ENCODE measurements around the gene XNDC1N. TPM values are rescaled to one million over a fixed set of nuclear protein-coding genes. Genes with fewer than 3 reads are reported as not detected.
A peak's percentile ranks its signal among the peaks of the same experiment; 100 is the strongest.

The XNDC1N gene
- total and polyA plus RNA-seq, 2 of the 13 experiments (the other 11 are each of a cell fraction or from before 2014, with no cell fraction given): 3.4 to 7.5 TPM

DNA sequence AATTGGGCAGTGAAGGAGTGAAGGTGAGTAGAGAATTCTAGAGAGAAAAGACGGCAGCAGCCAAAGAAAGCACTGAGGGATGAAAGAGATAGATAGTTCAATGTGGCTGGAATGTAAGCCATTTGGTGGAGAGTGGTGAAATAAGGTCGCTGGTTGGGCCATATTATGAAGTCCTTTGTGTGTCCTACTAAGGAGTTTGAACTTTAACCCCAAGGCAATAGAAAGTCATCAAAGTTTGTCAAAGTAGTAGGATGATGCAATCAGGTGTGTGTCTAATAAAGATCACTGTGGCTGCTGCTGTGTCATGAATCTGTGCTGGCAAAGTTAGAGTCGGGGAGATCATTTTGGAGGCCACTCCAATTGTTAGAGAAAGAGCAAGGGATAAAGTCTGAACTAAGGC, 19.1 kb upstream of the XNDC1N start (continued):
- TF ChIP-seq, protein P1, sequence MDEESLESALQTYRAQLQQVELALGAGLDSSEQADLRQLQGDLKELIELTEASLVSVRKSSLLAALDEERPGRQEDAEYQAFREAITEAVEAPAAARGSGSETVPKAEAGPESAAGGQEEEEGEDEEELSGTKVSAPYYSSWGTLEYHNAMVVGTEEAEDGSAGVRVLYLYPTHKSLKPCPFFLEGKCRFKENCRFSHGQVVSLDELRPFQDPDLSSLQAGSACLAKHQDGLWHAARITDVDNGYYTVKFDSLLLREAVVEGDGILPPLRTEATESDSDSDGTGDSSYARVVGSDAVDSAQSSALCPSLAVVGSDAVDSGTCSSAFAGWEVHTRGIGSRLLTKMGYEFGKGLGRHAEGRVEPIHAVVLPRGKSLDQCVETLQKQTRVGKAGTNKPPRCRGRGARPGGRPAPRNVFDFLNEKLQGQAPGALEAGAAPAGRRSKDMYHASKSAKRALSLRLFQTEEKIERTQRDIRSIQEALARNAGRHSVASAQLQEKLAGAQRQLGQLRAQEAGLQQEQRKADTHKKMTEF (CRISPR knock-in tag; IDR thresholded peaks at IDR 0.05): peak; percentile 79
- peak; percentile 74; the same call in 1 of the 2 replicates for TF ChIP-seq MEIS2 (CRISPR knock-in tag; IDR thresholded peaks at IDR 0.05)
- TF ChIP-seq CBX5 (CRISPR knock-in tag; IDR thresholded peaks at IDR 0.05; ENCODE audit: borderline replicate concordance): peak; percentile 61; the same call in 1 of the 2 replicates
- no peak for TF ChIP-seq ZNF780A (CRISPR knock-in tag; IDR thresholded peaks at IDR 0.05)
- TF ChIP-seq, protein P2, sequence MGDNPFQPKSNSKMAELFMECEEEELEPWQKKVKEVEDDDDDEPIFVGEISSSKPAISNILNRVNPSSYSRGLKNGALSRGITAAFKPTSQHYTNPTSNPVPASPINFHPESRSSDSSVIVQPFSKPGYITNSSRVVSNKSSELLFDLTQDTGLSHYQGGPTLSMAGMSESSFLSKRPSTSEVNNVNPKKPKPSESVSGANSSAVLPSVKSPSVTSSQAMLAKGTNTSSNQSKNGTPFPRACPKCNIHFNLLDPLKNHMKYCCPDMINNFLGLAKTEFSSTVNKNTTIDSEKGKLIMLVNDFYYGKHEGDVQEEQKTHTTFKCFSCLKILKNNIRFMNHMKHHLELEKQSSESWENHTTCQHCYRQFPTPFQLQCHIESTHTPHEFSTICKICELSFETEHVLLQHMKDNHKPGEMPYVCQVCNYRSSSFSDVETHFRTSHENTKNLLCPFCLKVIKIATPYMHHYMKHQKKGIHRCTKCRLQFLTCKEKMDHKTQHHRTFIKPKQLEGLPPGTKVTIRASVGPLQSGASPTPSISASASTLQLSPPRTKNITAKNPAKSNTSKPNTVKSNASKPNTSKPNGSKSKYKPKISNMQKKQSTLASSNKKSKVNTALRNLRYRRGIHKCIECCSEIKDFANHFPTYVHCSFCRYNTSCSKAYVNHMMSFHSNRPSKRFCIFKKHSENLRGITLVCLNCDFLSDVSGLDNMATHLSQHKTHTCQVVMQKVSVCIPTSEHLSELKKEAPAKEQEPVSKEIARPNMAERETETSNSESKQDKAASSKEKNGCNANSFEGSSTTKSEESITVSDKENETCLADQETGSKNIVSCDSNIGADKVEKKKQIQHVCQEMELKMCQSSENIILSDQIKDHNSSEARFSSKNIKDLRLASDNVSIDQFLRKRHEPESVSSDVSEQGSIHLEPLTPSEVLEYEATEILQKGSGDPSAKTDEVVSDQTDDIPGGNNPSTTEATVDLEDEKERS (CRISPR knock-in tag; IDR thresholded peaks at IDR 0.05): no peak
- TF ChIP-seq, protein P3, sequence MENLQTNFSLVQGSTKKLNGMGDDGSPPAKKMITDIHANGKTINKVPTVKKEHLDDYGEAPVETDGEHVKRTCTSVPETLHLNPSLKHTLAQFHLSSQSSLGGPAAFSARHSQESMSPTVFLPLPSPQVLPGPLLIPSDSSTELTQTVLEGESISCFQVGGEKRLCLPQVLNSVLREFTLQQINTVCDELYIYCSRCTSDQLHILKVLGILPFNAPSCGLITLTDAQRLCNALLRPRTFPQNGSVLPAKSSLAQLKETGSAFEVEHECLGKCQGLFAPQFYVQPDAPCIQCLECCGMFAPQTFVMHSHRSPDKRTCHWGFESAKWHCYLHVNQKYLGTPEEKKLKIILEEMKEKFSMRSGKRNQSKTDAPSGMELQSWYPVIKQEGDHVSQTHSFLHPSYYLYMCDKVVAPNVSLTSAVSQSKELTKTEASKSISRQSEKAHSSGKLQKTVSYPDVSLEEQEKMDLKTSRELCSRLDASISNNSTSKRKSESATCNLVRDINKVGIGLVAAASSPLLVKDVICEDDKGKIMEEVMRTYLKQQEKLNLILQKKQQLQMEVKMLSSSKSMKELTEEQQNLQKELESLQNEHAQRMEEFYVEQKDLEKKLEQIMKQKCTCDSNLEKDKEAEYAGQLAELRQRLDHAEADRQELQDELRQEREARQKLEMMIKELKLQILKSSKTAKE (CRISPR knock-in tag; IDR thresholded peaks at IDR 0.05; ENCODE audit: borderline replicate concordance): 0 out of 2 replicates have a peak, but pooled peaks have one; percentile 31
- TF ChIP-seq, protein P4, sequence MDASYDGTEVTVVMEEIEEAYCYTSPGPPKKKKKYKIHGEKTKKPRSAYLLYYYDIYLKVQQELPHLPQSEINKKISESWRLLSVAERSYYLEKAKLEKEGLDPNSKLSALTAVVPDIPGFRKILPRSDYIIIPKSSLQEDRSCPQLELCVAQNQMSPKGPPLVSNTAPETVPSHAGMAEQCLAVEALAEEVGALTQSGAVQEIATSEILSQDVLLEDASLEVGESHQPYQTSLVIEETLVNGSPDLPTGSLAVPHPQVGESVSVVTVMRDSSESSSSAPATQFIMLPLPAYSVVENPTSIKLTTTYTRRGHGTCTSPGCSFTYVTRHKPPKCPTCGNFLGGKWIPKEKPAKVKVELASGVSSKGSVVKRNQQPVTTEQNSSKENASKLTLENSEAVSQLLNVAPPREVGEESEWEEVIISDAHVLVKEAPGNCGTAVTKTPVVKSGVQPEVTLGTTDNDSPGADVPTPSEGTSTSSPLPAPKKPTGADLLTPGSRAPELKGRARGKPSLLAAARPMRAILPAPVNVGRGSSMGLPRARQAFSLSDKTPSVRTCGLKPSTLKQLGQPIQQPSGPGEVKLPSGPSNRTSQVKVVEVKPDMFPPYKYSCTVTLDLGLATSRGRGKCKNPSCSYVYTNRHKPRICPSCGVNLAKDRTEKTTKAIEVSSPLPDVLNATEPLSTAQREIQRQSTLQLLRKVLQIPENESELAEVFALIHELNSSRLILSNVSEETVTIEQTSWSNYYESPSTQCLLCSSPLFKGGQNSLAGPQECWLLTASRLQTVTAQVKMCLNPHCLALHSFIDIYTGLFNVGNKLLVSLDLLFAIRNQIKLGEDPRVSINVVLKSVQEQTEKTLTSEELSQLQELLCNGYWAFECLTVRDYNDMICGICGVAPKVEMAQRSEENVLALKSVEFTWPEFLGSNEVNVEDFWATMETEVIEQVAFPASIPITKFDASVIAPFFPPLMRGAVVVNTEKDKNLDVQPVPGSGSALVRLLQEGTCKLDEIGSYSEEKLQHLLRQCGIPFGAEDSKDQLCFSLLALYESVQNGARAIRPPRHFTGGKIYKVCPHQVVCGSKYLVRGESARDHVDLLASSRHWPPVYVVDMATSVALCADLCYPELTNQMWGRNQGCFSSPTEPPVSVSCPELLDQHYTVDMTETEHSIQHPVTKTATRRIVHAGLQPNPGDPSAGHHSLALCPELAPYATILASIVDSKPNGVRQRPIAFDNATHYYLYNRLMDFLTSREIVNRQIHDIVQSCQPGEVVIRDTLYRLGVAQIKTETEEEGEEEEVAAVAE (CRISPR knock-in tag; IDR thresholded peaks at IDR 0.05; ENCODE audit: borderline replicate concordance): no peak
- no peak for TF ChIP-seq CHCHD3 (CRISPR knock-in tag; IDR thresholded peaks at IDR 0.05)
- TF ChIP-seq TEAD3 (CRISPR knock-in tag; optimal IDR thresholded peaks at IDR 0.05; ENCODE audit: borderline replicate concordance): peak; percentile 98
- no peak for TF ChIP-seq ZNF746 (CRISPR knock-in tag; IDR thresholded peaks at IDR 0.05)
- 0 out of 2 replicates have a peak, but pooled peaks have one; percentile 34 for TF ChIP-seq NFE2L2 (IDR thresholded peaks at IDR 0.05; ENCODE audit: low read length)
- TF ChIP-seq, protein P5, sequence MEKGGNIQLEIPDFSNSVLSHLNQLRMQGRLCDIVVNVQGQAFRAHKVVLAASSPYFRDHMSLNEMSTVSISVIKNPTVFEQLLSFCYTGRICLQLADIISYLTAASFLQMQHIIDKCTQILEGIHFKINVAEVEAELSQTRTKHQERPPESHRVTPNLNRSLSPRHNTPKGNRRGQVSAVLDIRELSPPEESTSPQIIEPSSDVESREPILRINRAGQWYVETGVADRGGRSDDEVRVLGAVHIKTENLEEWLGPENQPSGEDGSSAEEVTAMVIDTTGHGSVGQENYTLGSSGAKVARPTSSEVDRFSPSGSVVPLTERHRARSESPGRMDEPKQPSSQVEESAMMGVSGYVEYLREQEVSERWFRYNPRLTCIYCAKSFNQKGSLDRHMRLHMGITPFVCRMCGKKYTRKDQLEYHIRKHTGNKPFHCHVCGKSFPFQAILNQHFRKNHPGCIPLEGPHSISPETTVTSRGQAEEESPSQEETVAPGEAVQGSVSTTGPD (CRISPR knock-in tag; IDR thresholded peaks at IDR 0.05): peak; percentile 96
- no peak for TF ChIP-seq ZSCAN25 (CRISPR knock-in tag; IDR thresholded peaks at IDR 0.05)
- peak; percentile 70 for TF ChIP-seq SOX13 (IDR thresholded peaks at IDR 0.05)
- peak in 1 of 2 experiments; percentile 91; a peak in 2 of 4 replicates for TF ChIP-seq SOX13 (CRISPR knock-in tag; conservative IDR thresholded peaks at IDR 0.05 in 1 of 2, IDR thresholded peaks at IDR 0.05 in 1 of 2)
